GM19324 (cell line): Measurements from ENCODE around the gene ANKRD13D.
A peak's percentile ranks its signal among the peaks of the same experiment; 100 is the strongest.
"Not testable (repeated sequence)": the region's sequence is repeated elsewhere in the genome, so short reads cannot be mapped to it uniquely, and the experiment has no call there.

Experiments used
- ATAC-seq: cut with Tn5 transposase; IDR thresholded peaks from one replicate; pipeline ENCODE4 v1.9.1; 2021; ENCODE audit warnings: mild to moderate bottlenecking, moderate library complexity; ENCODE audit not compliant: unreplicated experiment, low FRiP score

The ANKRD13D gene

DNA sequence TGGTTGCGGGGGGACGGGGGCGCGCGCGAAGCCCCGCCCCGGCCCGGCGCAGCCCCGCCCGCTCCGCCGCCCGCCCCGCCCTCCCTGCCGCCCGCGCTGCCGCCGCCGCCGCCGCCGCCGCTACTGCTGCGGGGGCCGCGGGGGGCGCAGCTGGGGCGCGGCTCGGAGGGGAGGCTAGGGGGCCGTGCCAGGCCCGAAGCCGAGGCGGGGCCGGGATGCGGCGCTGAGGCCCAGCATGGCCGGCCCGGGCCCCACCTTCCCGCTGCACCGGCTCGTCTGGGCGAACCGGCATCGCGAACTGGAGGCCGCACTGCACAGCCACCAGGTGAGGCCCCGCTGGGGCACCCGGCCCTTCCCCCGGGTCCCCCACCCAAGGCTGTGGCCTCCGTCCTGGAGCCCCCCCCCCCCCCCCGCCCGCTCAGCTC lies at the start of gene ANKRD13D:
Gene ANKRD13D (plus strand): TSS at position 78 of the 425 bp plus-strand sequence. CDS start 158 bp downstream, at position 236.
- peak; percentile 52 for ATAC-seq

DNA sequence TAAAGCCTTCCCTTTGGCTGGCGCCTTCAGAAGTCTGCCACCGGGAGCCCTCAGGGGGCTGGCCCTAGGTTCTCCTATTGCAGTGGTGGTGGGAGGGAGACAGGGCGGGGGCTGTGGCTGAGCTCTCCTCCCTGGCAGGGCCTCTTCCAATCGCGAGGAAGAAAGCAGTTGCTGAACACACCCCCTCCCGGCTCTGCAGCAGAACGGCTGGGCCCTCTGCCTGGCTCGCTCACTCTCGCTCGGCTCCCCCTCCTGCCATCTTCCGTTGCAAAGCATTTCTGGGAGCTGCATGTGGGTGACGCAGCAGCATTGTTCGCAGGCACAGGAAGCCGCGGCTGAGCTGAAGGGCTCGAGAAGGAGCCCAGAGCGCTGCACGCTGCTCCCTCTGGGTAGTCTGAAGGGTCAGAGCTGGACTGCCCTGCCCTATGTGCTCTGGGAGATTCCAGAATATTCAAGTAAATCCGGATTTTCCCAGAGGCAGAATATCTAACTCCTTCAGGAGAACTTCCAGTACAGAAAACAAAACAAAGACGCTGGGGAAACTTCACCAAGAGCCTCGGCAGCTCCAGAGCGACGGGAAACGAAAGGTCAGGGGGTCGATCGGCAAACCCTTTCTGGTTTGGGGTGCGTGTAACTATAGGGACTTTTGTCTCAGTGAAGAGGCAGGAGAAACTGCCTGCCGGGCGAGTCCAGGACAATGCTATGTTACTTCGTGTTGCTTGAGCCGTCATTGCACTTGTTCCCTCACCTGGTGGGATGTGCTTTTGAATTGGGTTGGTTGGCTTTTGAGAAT lies 49.1 kb upstream of the ANKRD13D start:
- peak; percentile 86 for ATAC-seq

DNA sequence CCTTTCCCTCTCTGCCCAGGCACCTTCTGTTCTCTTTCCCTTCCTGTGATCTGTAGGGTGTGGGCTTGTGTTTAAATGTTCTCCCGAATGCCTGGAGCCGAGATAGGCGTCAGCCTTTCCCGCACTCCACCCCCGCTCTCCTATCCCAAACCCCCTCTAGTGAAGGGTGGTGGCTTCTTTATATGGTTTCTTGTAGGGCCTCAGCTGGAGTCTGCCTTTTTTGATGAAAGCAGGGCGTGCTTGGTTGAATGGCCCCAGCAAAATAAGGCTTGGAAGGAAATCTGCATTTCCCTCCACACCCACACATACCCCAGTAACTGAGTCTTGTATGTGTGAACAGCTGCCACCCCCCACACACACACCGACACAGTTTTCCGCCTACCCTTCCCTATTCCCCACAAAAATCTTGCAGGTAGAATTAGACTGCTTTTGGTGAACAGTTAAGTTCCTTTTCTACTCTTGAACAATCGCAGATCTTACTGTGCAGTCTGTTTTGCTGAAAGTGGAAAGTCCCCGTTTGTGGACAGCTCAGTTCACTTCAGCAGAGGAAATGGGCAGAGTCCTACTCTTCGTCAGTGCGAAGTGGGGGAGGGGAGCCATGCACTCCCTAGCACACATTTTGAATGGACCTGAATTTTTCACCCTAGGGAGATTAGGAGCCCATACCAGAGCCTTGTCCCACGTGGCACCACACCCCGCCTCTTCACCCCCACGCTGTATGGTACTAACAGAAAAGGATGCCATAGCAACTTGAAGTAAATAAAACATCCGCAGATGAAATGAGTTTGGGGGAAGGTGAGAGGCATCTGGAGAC lies 48.3 kb upstream of the ANKRD13D start:
- peak; percentile 25 for ATAC-seq

DNA sequence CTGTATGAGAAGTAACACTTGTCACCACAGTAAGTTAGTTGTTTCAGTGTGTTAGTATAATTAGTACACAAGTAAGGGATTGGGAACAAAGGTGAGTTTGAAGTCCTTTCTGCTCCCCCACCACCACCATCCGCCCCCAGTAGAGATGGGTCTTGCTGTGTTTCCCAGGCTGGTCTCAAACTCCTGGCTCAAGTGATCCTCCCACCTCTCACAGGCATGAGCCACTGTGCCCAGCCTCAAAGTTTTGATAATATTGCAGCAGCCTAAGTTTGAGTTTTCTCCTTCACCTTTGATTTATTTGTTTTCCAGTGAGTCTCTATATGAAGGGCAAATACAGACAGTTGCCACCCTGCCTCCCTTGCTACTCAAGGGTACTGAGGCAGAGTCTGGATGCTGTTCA lies 46.6 kb upstream of the ANKRD13D start:
- ATAC-seq = no peak

DNA sequence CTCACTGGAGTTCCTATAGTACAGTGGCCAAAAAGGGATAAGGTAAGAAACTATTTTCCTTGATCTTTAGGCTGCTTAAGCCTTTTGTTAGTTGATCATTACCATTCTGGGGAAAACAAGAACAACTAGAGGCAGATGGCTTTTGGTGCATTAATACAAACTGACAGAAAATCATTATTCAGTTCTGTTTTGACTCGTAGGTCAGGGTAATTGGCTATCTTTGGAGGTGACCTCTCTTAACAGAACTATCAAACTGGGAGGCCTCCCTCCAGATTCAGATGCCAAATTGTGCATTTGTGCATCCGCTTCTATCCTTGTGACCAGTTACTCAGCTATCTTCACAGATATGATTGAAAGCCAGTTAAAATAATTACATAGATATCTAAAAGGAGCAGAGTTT lies 46.1 kb upstream of the ANKRD13D start:
- ATAC-seq = no peak

DNA sequence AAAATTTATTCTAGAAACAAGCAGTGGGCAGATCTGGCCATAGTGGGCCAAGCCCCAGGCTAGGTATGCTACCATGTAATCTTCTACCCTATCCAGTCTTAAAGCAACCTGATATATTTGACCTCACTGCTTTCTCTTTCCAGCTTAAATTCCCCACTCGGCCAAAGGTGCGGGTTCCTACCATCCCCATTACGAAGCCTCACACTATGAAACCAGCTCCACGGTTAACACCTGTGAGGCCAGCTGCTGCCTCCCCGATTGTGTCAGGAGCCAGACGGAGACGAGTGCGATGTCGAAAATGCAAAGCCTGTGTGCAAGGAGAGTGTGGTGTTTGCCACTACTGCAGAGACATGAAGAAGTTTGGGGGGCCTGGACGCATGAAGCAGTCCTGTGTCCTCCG lies 44.1 kb upstream of the ANKRD13D start:
- ATAC-seq = no peak

DNA sequence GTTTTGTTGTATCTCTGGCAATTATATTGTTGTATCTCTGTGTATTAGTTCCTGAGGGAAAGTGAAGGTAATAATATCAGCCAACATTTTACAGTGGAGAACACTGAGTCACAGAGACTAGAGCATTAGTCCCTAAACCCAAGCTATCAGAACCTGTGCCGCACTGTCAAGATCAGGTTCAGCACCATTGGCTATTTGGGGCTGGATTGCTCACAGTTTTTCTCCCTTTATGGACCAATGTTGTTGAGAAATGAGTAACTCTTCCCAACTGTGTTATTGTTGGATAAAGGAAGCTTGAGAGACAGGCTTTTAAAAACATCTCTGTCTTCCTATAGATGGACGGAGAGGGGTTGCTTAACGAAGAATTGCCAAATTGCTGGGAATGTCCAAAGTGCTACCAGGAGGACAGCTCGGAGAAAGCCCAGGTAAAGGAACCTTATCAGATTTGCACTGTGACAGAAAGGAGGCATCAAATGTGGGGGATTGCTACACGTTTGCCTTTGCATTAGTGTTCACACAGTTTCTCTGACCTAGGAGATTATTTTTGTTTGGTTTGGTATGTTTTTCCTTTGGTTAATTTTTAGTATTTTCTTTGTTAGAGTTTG lies 41.1 kb upstream of the ANKRD13D start:
- no peak for ATAC-seq

DNA sequence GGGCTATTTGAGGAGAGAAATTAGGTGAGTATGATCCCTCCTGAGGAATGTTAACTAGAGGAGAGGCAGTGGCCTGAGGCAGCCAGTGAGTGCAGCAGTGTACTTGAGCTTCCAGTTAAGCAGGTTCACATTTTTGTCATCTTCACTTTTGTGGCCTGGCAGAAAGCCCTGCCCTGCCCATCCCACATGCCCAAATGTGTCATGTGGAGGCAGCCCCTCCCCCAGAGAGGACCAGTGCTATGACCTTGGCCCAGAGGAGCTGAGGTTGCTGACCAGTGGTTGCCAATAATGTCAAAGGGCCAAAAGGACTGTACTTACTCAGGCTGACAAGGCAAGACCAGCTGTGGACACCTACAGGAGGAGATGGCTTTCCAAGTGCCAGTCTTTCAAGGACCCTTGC lies 40.5 kb upstream of the ANKRD13D start:
- no peak for ATAC-seq

DNA sequence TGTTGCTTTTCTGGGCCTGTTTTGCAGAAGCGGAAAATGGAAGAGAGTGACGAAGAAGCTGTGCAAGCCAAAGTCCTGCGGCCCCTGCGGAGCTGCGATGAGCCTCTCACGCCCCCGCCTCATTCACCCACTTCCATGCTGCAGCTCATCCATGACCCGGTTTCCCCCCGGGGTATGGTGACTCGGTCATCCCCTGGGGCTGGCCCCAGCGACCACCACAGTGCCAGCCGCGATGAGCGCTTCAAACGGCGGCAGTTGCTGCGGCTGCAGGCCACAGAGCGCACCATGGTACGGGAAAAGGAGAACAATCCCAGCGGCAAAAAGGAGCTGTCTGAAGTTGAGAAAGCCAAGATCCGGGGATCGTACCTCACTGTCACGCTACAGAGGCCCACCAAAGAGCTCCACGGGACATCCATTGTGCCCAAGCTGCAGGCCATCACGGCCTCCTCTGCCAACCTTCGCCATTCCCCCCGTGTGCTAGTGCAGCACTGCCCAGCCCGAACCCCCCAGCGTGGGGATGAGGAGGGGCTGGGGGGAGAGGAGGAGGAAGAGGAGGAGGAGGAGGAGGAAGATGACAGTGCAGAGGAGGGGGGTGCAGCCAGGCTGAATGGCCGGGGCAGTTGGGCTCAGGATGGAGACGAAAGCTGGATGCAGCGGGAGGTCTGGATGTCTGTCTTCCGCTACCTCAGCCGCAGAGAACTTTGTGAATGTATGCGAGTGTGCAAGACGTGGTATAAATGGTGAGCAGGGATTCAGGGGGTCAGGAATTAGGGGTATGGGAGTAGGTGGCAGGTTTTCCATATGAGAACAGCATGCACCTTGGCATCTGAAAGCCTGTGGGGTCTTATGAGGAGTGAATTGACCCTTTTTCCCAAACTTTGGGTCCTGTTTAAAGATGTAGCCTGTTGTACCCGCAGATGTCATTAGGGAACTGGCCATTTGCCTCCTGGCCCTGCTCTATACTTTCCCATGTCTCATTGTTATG lies 38.8 kb upstream of the ANKRD13D start:
- ATAC-seq = no peak

DNA sequence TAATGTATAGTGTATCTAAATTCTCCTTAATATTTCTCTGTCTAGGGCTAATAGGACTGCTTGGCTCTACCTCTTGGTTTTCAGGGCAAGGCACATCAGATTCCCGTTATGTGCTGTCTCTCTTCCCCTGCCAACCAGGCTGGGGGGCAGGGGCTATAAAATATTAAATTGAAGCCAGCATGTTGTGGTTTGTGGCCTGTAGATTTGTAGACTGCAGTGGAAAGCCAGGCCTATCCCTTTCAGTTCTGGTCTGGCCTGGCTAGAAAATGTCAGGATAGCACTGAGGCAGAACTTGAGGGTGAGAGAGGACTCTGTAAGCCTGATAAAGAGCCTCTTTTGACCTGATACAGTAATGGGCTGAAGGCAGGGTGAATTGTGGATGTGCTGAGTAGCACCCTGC lies 37.3 kb upstream of the ANKRD13D start:
- no peak for ATAC-seq

DNA sequence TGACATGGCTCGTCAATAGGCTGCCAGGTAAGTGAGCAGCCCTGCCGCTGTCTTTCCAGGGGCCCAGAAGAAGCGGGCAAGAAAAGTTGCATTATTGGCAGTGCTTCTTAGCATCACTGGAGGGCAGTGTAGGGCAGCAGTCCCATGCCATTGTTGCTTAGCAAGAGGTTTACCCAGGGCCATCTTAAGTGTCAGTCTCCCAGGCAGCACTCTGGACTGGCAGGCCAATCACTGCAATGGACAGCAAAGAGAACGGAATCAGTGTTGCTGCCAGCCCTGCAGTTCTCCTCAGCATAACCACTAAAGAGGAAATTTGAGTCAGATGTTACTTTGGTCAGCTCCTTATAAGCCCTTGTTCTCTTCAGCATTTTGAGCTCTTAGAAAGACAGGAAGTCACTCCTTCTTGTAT lies 36.3 kb upstream of the ANKRD13D start:
- ATAC-seq = no peak

DNA sequence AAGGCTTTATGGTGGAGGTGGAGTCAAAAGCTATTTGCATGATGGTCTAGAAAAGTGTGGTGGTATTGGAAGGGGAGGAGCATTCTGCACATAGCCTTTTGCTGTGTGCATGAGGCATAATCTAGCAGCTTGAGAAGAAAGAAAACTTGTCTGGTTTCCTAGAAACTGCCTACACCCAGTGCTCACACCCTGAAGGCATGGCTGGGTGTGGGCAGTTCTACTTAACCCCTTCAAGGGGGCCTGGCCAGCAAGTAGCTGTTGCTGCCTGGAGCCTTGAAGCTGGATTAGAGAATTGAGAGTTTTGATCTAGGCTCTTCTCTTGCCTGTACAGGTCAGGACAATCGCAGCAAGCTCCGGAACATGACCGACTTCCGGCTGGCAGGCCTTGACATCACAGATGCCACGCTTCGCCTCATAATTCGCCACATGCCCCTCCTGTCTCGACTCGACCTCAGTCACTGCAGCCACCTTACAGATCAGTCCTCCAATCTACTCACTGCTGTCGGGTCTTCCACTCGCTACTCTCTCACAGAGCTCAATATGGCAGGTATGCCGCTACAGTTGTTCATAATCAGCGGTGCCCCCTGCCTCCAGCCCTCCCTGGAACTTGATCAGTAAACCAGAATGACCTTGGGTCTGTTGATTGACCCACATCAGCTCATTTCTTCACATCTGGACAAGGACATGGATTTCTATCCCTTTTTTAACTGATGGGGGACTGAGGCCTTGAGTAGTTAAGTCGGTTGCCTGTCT lies 35.1 kb upstream of the ANKRD13D start:
- no peak for ATAC-seq

DNA sequence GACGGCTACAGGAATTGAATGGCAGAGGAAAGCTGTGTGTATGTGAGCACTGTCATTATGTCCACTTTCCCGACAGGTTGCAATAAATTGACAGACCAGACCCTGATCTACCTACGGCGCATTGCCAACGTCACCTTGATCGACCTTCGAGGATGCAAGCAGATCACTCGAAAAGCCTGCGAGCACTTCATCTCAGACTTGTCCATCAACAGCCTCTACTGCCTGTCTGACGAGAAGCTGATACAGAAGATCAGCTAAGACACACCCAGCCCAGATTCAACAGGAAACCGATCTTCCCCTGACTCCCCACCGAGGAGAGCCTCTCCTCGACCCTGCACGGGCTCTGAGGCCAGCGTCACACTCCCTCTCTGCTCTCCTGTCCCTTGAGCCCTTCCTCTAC lies 34.3 kb upstream of the ANKRD13D start:
- ATAC-seq = no peak

DNA sequence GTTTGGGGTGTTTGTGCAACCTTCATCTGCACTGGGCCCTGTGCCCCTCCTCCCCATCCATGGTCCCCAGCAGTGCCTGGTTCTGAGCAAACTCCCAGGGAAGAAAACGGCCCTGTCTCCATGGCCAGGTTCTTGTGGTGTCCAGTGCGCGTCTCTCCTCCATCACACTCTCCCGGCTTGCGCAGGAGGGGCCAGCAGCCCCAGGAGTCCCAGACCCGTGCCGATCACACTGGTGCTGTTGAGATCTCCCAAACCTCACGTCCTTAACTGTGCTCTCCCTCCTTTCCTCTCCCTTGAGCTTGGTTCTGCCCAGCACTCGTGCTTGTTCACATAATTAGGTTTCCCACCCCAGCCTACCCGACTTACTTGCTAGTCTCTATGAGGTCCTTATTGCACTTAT lies 33.8 kb upstream of the ANKRD13D start:
- ATAC-seq = no peak

DNA sequence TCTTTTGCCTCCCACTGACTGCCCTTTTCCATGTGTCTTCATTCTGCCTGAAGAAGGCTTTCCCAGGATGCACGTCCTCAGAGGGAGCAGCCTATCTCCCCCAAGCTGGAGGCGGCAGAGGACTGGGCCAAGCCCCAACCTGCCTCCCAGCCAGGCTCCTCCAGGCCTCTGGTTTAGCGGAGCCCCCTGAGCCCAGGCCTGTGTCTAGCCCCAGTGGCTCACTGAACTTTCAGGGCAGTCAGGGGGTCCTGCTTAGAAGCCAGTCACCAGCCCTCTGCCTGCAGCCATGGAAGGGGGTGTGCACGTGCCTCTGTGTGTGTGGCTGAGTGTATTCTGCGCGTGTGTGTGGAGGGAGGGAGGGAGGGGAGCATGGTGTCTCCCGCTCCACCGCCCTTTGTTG lies 33.2 kb upstream of the ANKRD13D start:
- ATAC-seq = no peak

DNA sequence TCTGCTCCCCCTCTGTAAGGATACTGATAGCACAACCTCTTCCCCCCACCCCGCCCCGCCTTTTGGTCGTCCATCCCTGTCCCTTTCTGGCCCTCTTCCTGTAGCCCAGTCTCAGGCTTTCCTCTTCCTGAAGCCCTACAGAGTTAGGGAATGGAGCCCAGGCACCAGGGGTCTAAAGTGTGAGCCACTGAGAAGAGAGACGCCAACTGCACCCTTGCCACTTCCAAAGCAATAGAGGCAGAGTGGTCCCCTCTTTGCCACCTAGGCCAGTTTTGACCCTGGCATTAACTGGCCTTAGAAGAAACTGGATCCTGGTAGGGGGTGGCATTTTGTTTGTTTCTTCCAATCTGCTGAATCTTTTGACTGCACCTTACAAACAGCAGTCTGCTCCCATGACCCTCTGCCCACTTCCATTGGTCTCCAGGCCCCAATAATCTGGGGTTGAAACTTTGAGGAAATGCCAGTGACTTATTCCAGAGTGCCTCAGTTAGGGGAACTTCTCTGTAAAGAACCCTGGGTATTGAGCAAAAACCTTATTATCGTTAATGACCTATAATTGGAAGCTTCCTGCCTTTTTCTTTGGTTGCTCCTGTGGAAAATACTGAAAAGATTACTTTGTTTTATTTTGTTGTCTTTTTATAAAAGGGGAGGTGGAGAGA lies 32.5 kb upstream of the ANKRD13D start:
- ATAC-seq = no peak

DNA sequence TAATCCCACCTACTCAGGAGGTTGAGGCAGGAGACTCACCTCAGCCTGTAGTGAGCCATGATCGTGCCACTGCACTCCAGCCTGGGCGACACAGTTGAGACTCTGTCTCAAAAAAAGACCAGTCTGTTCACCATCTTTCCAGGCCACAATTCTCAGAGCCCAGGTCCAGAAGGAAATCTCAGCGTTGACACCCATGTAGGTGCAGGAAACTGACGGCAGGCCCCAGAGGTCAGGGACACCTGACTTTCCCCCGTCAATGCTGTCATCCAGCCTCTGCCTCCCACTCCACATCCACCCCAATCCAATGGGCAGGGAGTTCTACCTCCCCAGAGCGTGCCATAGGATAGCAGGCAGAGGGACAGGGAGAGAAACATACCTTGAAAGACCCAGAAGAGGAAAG lies 28.7 kb upstream of the ANKRD13D start:
- ATAC-seq = no peak

DNA sequence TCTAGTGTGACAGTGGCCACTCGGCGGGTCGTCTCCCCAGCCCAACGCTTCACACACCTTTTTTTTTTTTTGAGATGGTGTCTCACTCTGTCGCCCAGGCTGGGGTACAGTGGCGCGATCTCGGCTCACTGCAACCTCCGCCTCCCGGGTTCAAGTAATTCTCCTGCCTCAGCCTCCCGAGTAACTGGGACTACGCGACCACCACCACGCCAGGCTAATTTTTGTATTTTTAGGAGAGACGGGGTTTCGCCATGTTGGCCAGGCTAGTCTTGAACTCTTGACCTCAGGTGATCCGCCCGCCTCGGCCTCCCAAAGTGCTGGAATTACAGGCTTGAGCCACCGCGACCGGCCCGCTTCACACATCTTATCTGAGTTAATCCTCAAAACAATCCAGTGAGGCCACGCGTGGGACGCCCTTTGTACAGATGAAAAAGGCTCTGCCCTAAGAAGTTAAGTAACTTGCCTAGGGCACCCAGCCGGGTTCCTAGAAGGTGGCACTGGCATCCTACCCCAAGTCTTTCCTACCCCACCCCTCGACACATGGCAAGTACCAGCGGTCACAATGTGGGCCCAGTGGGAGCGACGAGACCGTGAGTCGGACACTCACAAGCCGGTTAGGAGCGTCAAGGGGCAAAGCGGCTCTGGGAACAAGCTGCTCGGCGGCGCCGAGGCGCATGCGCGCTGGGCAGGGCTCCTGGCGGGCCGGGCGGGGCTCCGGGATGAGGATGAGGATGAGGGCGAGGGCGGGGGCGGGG lies 28.0 kb upstream of the ANKRD13D start:
- ATAC-seq = not testable (repeated sequence)
